ENCODE data around the gene PDK2. TPM values are rescaled to one million over a fixed set of nuclear protein-coding genes. Genes with fewer than 3 reads are reported as not detected.
A peak's percentile ranks its signal among the peaks of the same experiment; 100 is the strongest.

The PDK2 gene
- total RNA-seq, 4 donors from 2014 or later = 111 to 335 (median 124) TPM

DNA sequence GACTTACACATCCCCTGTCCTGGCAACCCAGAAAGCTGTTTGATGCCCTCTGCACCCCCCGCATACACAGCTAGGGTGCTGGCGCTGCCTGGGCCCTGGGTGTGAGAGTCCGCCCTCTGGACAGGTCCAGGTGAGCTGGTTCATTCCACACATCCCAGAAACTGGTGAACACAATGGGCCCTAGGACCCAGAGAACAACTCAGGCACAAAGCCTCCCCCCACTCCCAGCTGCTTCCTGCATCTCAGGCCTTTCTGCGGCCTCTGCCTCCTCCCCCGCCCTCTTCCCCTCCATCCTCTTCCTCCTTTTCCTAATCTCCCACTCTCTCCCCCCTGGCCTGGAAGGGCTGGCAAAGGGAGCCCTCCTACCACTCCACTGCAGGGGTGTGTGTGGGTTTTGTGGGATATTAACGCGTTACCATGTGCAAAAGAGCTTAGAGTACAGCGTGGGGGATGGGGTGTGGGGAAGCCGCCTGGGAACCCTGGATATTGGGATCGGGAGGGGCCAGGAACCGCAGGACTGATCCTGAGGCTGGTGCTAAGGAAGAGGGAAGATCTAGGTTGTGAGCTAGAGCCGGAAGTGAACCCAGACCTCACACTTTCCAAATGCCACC lies 56.9 kb downstream of the PDK2 start:
- Histone ChIP-seq H3K36me3 (no peaks in the 10 kb centered on the region), H3K4me1 (peaks cover 49 to 56% of the 10 kb centered on the region in 2 donors), H3K4me3 (peak overlapping the region; percentile 76 to 95 (median 84)), H3K9me3 (no peaks in the 10 kb centered on the region), H3K27ac (peak overlapping the region; percentile 85 to 93 (median 91)), H3K27me3 (no peaks in the 10 kb centered on the region)
- ATAC-seq = peak; percentile 40 to 52
- in situ Hi-C loops (cut with MboI; ENCODE audit: low sequenced_read_pairs in 4 of 4) (no loop called here), intact Hi-C loops (cut with DNase I; ENCODE audit: low total_unique reads) (no loop called here)
- TF ChIP-seq POLR2A (IDR thresholded peaks at IDR 0.05) = peak in 1 of 2 donors; percentile 5
- TF ChIP-seq, protein P1, sequence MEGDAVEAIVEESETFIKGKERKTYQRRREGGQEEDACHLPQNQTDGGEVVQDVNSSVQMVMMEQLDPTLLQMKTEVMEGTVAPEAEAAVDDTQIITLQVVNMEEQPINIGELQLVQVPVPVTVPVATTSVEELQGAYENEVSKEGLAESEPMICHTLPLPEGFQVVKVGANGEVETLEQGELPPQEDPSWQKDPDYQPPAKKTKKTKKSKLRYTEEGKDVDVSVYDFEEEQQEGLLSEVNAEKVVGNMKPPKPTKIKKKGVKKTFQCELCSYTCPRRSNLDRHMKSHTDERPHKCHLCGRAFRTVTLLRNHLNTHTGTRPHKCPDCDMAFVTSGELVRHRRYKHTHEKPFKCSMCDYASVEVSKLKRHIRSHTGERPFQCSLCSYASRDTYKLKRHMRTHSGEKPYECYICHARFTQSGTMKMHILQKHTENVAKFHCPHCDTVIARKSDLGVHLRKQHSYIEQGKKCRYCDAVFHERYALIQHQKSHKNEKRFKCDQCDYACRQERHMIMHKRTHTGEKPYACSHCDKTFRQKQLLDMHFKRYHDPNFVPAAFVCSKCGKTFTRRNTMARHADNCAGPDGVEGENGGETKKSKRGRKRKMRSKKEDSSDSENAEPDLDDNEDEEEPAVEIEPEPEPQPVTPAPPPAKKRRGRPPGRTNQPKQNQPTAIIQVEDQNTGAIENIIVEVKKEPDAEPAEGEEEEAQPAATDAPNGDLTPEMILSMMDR (IDR thresholded peaks at IDR 0.05 in 4 of 5, conservative IDR thresholded peaks at IDR 0.05 in 1 of 5) = peak in 1 of 5 experiments; percentile 18
- peak; percentile 73 to 82 for DNase-seq

DNA sequence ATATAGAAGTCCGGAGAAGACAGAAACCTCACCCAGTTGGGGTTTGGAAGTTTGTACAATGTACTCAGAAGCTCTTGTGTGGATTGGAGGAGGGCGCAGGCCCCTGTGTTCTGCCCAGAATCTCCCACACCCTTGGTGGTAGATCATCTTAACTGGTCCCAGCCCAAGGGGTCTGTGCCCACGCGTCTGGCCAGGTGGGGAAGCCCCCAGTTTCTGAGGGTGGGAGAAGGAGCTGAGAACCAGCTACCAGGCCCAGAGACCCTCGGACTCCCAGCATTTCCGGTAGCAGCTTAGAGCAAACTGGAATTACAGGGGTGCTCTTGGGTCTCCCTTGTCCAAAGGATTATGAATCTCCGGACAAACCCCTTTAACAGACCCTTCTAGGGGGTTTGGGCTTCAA lies 57.6 kb downstream of the PDK2 start:
- Histone ChIP-seq H3K9me3 (no peaks in the 10 kb centered on the region), H3K27ac (peak overlapping the region; percentile 85 to 93 (median 91)), H3K36me3 (no peaks in the 10 kb centered on the region), H3K4me1 (peaks cover 42 to 50% of the 10 kb centered on the region in 2 donors), H3K4me3 (peak overlapping the region in 1 of 4 donors; percentile 79), H3K27me3 (no peaks in the 10 kb centered on the region)
- TF ChIP-seq, protein P1 (IDR thresholded peaks at IDR 0.05 in 4 of 5, conservative IDR thresholded peaks at IDR 0.05 in 1 of 5) = no peak
- no peak for TF ChIP-seq POLR2A (IDR thresholded peaks at IDR 0.05)
- intact Hi-C loops (cut with DNase I; ENCODE audit: low total_unique reads) (no loop called here), in situ Hi-C loops (cut with MboI; ENCODE audit: low sequenced_read_pairs in 4 of 4) (no loop called here)
- ATAC-seq = no peak
- DNase-seq = no peak

DNA sequence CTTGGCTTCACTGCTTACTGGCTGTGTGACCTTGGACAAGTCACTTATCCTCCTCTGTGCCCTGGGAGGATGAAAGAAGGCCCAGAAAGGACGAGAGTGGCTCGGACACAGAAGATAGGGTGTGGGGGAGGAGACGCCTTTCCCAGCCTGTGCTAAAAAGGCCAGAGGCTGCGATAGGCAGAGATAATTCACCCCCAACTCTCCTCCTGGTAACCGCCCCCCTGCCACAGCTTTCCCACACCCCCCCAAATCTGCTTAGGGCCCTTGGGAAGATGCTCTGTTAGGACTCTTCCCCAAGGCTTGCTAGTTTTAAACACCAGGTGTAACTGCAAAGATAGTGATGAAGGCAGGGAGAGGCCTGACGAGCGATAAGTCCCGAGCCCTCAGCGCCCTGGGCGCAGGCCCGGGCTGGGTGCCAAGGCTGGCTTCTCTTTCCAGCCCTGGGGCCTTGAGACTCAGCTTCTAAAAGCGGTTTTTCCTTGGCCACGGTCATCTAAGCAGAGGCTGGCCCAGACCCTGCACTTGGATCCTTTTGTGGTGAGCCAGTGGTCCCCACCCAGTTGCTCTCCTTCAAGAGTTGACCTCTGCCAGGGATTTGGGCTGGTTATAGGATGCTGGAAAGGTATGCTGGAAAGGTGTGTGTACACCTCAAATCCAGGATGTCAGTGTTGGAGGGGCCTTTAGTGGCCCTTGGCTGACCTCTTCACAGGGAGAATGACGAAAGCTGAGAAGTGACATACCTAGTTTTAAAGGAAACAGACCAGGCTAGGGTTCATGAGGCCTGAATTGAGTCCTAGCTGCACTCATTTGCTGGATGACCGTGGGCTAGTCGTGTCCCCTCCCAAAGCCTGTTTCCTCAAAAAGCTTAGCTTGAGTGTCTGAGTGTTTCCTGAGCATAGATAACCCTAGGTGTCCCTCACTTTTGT lies 58.8 kb downstream of the PDK2 start:
- TF ChIP-seq, protein P1 (IDR thresholded peaks at IDR 0.05 in 4 of 5, conservative IDR thresholded peaks at IDR 0.05 in 1 of 5) = no peak
- TF ChIP-seq POLR2A (IDR thresholded peaks at IDR 0.05) = no peak
- Histone ChIP-seq H3K9me3 (no peaks in the 10 kb centered on the region), H3K27me3 (no peaks in the 10 kb centered on the region), H3K36me3 (no peaks in the 10 kb centered on the region), H3K27ac (peak overlapping the region; percentile 85 to 93 (median 91)), H3K4me1 (peaks cover 32 to 38% of the 10 kb centered on the region in 2 donors), H3K4me3 (no peak overlapping the region)
- in situ Hi-C loops (cut with MboI; ENCODE audit: low sequenced_read_pairs in 4 of 4) = no loop called here
- intact Hi-C loops (cut with DNase I; ENCODE audit: low total_unique reads) = no loop called here
- peak in 1 of 2 donors; percentile 78 for DNase-seq
- ATAC-seq = peak in 1 of 2 donors; percentile 13

DNA sequence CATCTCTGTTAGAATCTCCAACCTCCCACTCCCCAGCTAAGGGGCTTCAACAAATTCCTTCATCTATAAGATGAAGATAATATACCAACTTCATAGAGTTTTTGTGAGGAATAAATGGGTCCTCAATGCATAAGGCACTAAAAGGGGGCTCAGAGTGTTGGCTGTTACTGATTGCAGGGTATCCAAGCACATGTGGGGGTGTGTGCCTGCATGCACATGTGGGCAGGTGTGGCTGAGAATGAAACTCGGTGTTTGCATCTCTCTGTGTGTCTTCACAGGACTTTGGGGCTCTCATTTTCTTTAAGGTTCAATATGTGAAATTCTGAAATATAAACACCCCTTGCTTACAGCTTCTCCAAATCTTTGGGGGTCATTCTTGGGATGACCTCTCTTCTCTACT lies 59.5 kb downstream of the PDK2 start:
- peak overlapping the region; percentile 85 to 93 (median 91) for H3K27ac ChIP-seq
- DNase-seq (no peak), ATAC-seq (no peak)
- no peak for TF ChIP-seq POLR2A (IDR thresholded peaks at IDR 0.05)
- TF ChIP-seq, protein P1 (IDR thresholded peaks at IDR 0.05 in 4 of 5, conservative IDR thresholded peaks at IDR 0.05 in 1 of 5) = no peak
- intact Hi-C loops (cut with DNase I; ENCODE audit: low total_unique reads) = no loop called here
- H3K36me3 ChIP-seq = no peaks in the 10 kb centered on the region
- H3K27me3 ChIP-seq = no peaks in the 10 kb centered on the region
- H3K4me3 ChIP-seq = no peak overlapping the region
- peaks cover 32 to 34% of the 10 kb centered on the region in 2 donors for H3K4me1 ChIP-seq
- in situ Hi-C loops (cut with MboI; ENCODE audit: low sequenced_read_pairs in 4 of 4) = no loop called here
- no peaks in the 10 kb centered on the region for H3K9me3 ChIP-seq
